GM12878 (cell line): ENCODE data around the gene CCDC181.

Experiments
- BHLHE40 ChIP-seq, 2 experiments: fragments of 450-650 bp in 1 of 2; IDR thresholded peaks; 2 replicates each; pipeline ENCODE4 v1.6.1; 2011 to 2017; ENCODE audit warnings: low read depth in 2 of 2, borderline replicate concordance in 1 of 2, improper control_type of control experiment in 1 of 2, low read length in 1 of 2, mild to moderate bottlenecking in 1 of 2
- CTCF ChIP-seq, 3 experiments: IDR thresholded peaks in 2 of 3; conservative IDR thresholded peaks in 1 of 3; 2 replicates each; pipeline ENCODE4 v1.5.1; 2011; ENCODE audit warnings: low read depth in 3 of 3, low read length in 3 of 3, mild to moderate bottlenecking in 3 of 3, control low read depth in 2 of 3, moderate library complexity in 2 of 3, inconsistent platforms in 1 of 3, mixed read lengths in 1 of 3; ENCODE audit not compliant: control insufficient read depth in 2 of 3, insufficient read depth in 1 of 3; ENCODE audit errors: extremely low read depth in 1 of 3
- HCFC1 ChIP-seq: fragments of 150-350 bp; IDR thresholded peaks from 2 replicates; pipeline ENCODE4 v1.6.1; 2014; ENCODE audit warnings: low read length
- MXI1 ChIP-seq: fragments of 150-350 bp; IDR thresholded peaks from 2 replicates; pipeline ENCODE4 v1.6.1; 2011; ENCODE audit warnings: low read depth, mild to moderate bottlenecking, inconsistent platforms, low read length, improper control_type of control experiment
- POLR2AphosphoS5 ChIP-seq: IDR thresholded peaks from 2 replicates; pipeline ENCODE4 v1.6.1; 2011; ENCODE audit warnings: mild to moderate bottlenecking, low read length, inconsistent platforms
- RAD21 ChIP-seq: IDR thresholded peaks from 2 replicates; pipeline ENCODE4 v1.6.1; 2011; ENCODE audit warnings: mild to moderate bottlenecking, low read depth, low read length, moderate library complexity; ENCODE audit not compliant: insufficient read depth
- SMARCA5 ChIP-seq: fragments of 450-650 bp; IDR thresholded peaks from 2 replicates; pipeline ENCODE4 v1.6.1; 2017; ENCODE audit warnings: mild to moderate bottlenecking
- TAF1 ChIP-seq: IDR thresholded peaks from 2 replicates; pipeline ENCODE4 v1.6.1; 2011; ENCODE audit warnings: mild to moderate bottlenecking, low read depth, low read length, borderline replicate concordance

- TF ChIP-seq CTCF (IDR thresholded peaks at IDR 0.05 in 2 of 3, conservative IDR thresholded peaks at IDR 0.05 in 1 of 3; ENCODE audit: control insufficient read depth in 2 of 3, extremely low read depth in 1 of 3, insufficient read depth in 1 of 3, low read depth in 3 of 3, low read length in 3 of 3) (no peak), RAD21 (no peak), POLR2AphosphoS5 (no peak), SMARCA5 (no peak), MXI1 (no peak), TAF1 (no peak), BHLHE40 (IDR thresholded peaks at IDR 0.05; ENCODE audit: borderline replicate concordance in 1 of 2, low read depth in 2 of 2, low read length in 1 of 2) (no peak), HCFC1 (no peak)
Measured at GRCh38 chr1:169475806-169476387, 48.6 kb upstream of the CCDC181 start.
